Retinal pigment epithelial cell (primary cell): ENCODE measurements around the gene SEC61B.

ENCODE experiments used
- DNase-seq: peaks from one replicate; pipeline ENCODE4 v3.0.0-alpha.2; 2010; ENCODE audit warnings: low read depth
- H3K4me3 ChIP-seq: 2 replicates; pipeline ENCODE4 v1.5.1; 2011; ENCODE audit warnings: mild to moderate bottlenecking, low read length, control low read depth, moderate library complexity
- TF ChIP-seq, protein P1 (sequence below): conservative IDR thresholded peaks from 2 replicates; pipeline ENCODE4 v1.5.1; 2011; ENCODE audit warnings: low read depth, low read length, control low read depth, inconsistent platforms

The SEC61B gene

DNA sequence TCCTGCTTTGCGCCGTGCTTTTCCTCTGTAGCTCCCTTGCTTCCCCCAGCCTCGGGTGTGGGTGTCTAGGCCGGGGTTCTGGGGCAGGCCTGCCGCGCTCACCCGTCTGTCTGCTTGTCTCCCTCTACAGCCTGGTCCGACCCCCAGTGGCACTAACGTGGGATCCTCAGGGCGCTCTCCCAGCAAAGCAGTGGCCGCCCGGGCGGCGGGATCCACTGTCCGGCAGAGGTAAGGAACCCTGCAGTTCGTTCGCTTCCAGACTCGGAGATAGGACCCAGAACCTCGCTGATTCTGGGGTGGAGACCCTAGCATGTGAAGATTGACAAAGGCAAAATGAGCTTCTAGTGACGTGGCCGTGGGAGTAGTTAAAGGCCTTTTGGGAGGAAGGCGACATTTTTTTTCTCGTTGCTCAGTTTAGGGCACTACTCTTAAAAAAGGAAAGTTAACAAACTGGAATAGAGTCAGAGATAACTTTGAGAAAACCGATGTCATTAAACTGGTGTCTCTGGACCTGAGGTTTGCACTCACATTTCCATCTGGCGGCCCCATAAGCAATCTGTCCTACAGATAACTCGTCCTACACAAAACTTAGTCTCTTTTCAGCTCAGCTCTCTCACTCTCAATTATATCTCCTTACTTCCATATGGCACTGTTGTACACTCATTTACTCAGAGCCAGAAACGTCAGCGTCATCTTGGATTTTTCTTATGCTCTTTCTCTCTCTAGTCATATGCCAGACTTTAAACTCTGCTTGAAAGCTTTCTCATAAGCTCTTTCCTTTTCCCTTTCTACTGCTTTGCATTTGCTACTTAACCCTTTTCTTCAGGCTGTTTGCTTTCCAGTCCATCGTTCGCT lies 561 bp downstream of the SEC61B start:
- H3K4me3 ChIP-seq = peak overlapping the region; percentile 98
- TF ChIP-seq, protein P1, sequence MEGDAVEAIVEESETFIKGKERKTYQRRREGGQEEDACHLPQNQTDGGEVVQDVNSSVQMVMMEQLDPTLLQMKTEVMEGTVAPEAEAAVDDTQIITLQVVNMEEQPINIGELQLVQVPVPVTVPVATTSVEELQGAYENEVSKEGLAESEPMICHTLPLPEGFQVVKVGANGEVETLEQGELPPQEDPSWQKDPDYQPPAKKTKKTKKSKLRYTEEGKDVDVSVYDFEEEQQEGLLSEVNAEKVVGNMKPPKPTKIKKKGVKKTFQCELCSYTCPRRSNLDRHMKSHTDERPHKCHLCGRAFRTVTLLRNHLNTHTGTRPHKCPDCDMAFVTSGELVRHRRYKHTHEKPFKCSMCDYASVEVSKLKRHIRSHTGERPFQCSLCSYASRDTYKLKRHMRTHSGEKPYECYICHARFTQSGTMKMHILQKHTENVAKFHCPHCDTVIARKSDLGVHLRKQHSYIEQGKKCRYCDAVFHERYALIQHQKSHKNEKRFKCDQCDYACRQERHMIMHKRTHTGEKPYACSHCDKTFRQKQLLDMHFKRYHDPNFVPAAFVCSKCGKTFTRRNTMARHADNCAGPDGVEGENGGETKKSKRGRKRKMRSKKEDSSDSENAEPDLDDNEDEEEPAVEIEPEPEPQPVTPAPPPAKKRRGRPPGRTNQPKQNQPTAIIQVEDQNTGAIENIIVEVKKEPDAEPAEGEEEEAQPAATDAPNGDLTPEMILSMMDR = no peak
- no peak for DNase-seq

DNA sequence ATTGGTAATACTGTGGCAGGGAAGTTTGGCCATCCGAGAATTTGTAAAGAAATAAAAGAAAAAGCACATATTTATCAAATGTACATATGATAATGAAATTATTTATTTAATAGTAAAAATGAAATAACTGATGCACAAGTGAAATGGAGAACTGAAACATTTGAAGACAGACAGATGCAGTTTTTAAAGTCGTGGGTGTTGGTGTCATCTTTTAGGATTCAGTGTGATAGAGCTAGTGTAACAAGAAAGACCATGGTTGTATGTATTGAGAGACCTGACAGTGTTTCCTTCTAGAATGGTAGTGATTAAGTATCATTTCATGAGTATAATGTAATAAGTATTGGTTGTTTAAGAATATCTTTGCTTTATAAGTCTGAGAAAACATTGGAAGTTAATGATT lies 2.4 kb downstream of the SEC61B start:
- H3K4me3 ChIP-seq = no peak overlapping the region
- TF ChIP-seq, protein P1 = no peak
- no peak for DNase-seq

- no peak for DNase-seq
- no peak overlapping the region for H3K4me3 ChIP-seq
- TF ChIP-seq, protein P1 = no peak
These were observed 4.0 kb downstream of the SEC61B start for GRCh38 chr9:99226054-99226453.

DNA sequence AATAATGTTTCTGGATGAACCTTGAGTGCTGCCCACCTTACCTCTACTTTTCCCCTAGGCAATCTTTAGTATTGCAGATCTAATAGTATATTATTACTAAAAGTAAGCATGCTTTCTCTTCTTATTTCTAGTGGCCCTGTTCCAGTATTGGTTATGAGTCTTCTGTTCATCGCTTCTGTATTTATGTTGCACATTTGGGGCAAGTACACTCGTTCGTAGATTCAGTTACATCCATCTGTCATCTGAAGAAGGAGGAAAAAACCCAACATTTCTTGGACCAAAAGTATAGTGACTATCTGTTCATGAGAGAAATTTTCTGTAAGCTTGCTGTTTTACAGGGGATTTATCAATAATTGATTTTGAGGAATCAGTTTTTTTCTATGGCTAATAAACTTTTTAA lies 8.1 kb downstream of the SEC61B start:
- DNase-seq = no peak
- H3K4me3 ChIP-seq = no peak overlapping the region
- TF ChIP-seq, protein P1 = no peak

DNA sequence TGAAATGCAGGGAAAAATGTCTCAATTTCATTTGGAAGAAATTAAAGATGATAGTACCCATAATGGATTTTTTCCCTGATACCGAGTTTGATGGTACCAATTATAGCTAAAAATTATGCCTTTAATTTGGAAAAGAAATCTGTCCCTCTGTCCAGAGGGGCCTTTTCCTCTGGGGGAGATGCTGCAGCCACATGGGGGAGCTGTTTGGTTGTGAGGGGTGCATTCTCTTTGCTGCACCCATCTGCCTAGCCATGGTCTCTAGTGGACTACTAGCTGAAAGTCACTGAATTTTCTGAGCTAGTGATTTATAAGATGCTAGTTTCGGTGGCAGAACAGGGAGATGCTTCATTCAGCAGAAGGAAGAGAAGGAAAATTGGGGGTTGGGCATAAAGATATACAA lies 9.6 kb downstream of the SEC61B start:
- no peak for DNase-seq
- TF ChIP-seq, protein P1 = peak; percentile 85
- no peak overlapping the region for H3K4me3 ChIP-seq

GRCh38 chr9:99234618-99235017 lies 12.5 kb downstream of the SEC61B start:
- TF ChIP-seq, protein P1 = no peak
- H3K4me3 ChIP-seq = no peak overlapping the region
- no peak for DNase-seq

DNA sequence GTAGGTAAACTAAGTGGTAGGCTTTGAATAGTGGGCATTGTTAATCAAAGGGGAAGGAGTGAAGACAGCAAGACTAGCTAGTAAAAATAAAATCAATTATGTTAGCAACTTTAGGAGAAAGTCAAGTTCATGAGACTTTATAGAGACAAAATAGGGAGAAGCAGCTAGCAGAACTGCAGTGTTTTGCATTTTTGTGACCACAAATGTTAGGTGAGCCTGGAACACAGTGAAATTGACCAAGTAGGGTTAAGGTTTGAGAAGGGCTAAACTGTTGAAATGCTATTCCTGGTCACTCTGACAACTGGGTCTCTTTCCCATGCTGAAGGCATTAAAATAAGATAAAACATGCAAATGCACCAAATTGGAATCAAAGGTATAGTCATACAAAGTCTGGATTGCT lies 13.0 kb downstream of the SEC61B start:
- no peak for DNase-seq
- TF ChIP-seq, protein P1 = no peak
- no peak overlapping the region for H3K4me3 ChIP-seq
